ENCODE results near the gene VARS1. TPM values are rescaled to one million over a fixed set of nuclear protein-coding genes. Genes with fewer than 3 reads are reported as not detected.

The VARS1 gene
- total and polyA plus RNA-seq, 2 donors (not counting 1 experiment from before 2014, with no cell fraction given), result 16.0 to 53.5 TPM

GRCh38 chr6:31761343-31761742 lies 34.2 kb downstream of the VARS1 start:
- no peak overlapping the region for H3K4me2 ChIP-seq (ENCODE audit: extremely low read depth, insufficient read depth, low read length)
- TF ChIP-seq CTCF (conservative IDR thresholded peaks at IDR 0.05 in 1 of 2, IDR thresholded peaks at IDR 0.05 in 1 of 2; ENCODE audit: low read depth in 1 of 2, low read length in 2 of 2), result no peak
- TF ChIP-seq EZH2 (IDR thresholded peaks at IDR 0.05; ENCODE audit: low read length, missing control alignments), result no peak
- H3K9ac ChIP-seq (ENCODE audit: insufficient read depth, low read length), result no peak overlapping the region
- H3K79me2 ChIP-seq (ENCODE audit: control insufficient read depth, insufficient read depth, low read length), result no peaks in the 10 kb centered on the region
- peaks cover 4% of the 10 kb centered on the region for H3K4me1 ChIP-seq (ENCODE audit: control insufficient read depth, extremely low read depth, insufficient read depth, low read length)
- no peak overlapping the region for H3K27ac ChIP-seq (ENCODE audit: insufficient read depth, low read length)
- H3K27me3 ChIP-seq (ENCODE audit: control insufficient read depth, insufficient read depth, low read length), result no peaks in the 10 kb centered on the region
- DNase-seq (ENCODE audit: low read depth in 2 of 2), result no peak
- H4K20me1 ChIP-seq (ENCODE audit: control insufficient read depth, extremely low read depth, insufficient read depth, low read length), result no peaks in the 10 kb centered on the region
- H2AFZ ChIP-seq (ENCODE audit: low read length), result no peak overlapping the region
- H3K9me3 ChIP-seq (ENCODE audit: control insufficient read depth, insufficient read depth, low read depth, low read length), result no peaks in the 10 kb centered on the region
- peaks cover 7% of the 10 kb centered on the region for H3K36me3 ChIP-seq (ENCODE audit: control insufficient read depth, insufficient read depth, low read length)
- no peak overlapping the region for H3K4me3 ChIP-seq (replicated peaks in 1 of 4; ENCODE audit: control extremely low read depth in 1 of 4, insufficient read depth in 1 of 4, low read depth in 3 of 4, low read length in 4 of 4)

- Histone ChIP-seq H3K79me2 (ENCODE audit: control insufficient read depth, insufficient read depth, low read length) (no peaks in the 10 kb centered on the region), H3K27ac (ENCODE audit: insufficient read depth, low read length) (no peak overlapping the region), H3K27me3 (ENCODE audit: control insufficient read depth, insufficient read depth, low read length) (no peaks in the 10 kb centered on the region), H3K4me2 (ENCODE audit: extremely low read depth, insufficient read depth, low read length) (no peak overlapping the region), H3K36me3 (ENCODE audit: control insufficient read depth, insufficient read depth, low read length) (peaks cover 7% of the 10 kb centered on the region), H2AFZ (ENCODE audit: low read length) (no peak overlapping the region), H3K9ac (ENCODE audit: insufficient read depth, low read length) (no peak overlapping the region), H3K9me3 (ENCODE audit: control insufficient read depth, insufficient read depth, low read depth, low read length) (no peaks in the 10 kb centered on the region), H3K4me3 (replicated peaks in 1 of 4; ENCODE audit: control extremely low read depth in 1 of 4, insufficient read depth in 1 of 4, low read depth in 3 of 4, low read length in 4 of 4) (no peak overlapping the region), H4K20me1 (ENCODE audit: control insufficient read depth, extremely low read depth, insufficient read depth, low read length) (no peaks in the 10 kb centered on the region), H3K4me1 (ENCODE audit: control insufficient read depth, extremely low read depth, insufficient read depth, low read length) (peaks cover 4% of the 10 kb centered on the region)
- no peak for TF ChIP-seq EZH2 (IDR thresholded peaks at IDR 0.05; ENCODE audit: low read length, missing control alignments)
- no peak for DNase-seq (ENCODE audit: low read depth in 2 of 2)
Observed at GRCh38 chr6:31760790-31761189, 34.8 kb downstream of the VARS1 start.

- no peaks in the 10 kb centered on the region for H3K9me3 ChIP-seq (ENCODE audit: control insufficient read depth, insufficient read depth, low read depth, low read length)
- H3K4me1 ChIP-seq (ENCODE audit: control insufficient read depth, extremely low read depth, insufficient read depth, low read length), result peaks cover 1% of the 10 kb centered on the region
- no peaks in the 10 kb centered on the region for H4K20me1 ChIP-seq (ENCODE audit: control insufficient read depth, extremely low read depth, insufficient read depth, low read length)
- no peak overlapping the region for H3K4me3 ChIP-seq (replicated peaks in 1 of 4; ENCODE audit: control extremely low read depth in 1 of 4, insufficient read depth in 1 of 4, low read depth in 3 of 4, low read length in 4 of 4)
- H3K27ac ChIP-seq (ENCODE audit: insufficient read depth, low read length), result no peak overlapping the region
- TF ChIP-seq CTCF (conservative IDR thresholded peaks at IDR 0.05 in 1 of 2, IDR thresholded peaks at IDR 0.05 in 1 of 2; ENCODE audit: low read depth in 1 of 2, low read length in 2 of 2) (no peak), EZH2 (IDR thresholded peaks at IDR 0.05; ENCODE audit: low read length, missing control alignments) (no peak)
- no peaks in the 10 kb centered on the region for H3K27me3 ChIP-seq (ENCODE audit: control insufficient read depth, insufficient read depth, low read length)
- H3K79me2 ChIP-seq (ENCODE audit: control insufficient read depth, insufficient read depth, low read length), result no peaks in the 10 kb centered on the region
- H3K4me2 ChIP-seq (ENCODE audit: extremely low read depth, insufficient read depth, low read length), result no peak overlapping the region
- H2AFZ ChIP-seq (ENCODE audit: low read length), result no peak overlapping the region
- DNase-seq (ENCODE audit: low read depth in 2 of 2), result no peak
- no peak overlapping the region for H3K9ac ChIP-seq (ENCODE audit: insufficient read depth, low read length)
- H3K36me3 ChIP-seq (ENCODE audit: control insufficient read depth, insufficient read depth, low read length), result peaks cover 7% of the 10 kb centered on the region
Observed at GRCh38 chr6:31758281-31758680, 37.3 kb downstream of the VARS1 start.
